Fibroblast of mammary gland (primary cell): ENCODE measurements around the gene TMEM208.
A peak's percentile ranks its signal among the peaks of the same experiment; 100 is the strongest.

ENCODE experiments used
- DNase-seq: peaks from one replicate; pipeline ENCODE4 v3.0.0-alpha.2; 2010; ENCODE audit warnings: low read depth
- H3K4me3 ChIP-seq: 2 replicates; pipeline ENCODE4 v1.5.1; 2011; ENCODE audit warnings: low read depth, mild to moderate bottlenecking, low read length, moderate library complexity; ENCODE audit not compliant: control insufficient read depth
- CTCF ChIP-seq: conservative IDR thresholded peaks from 2 replicates; pipeline ENCODE4 v1.5.1; 2011; ENCODE audit warnings: low read depth, low read length, inconsistent platforms; ENCODE audit not compliant: control insufficient read depth, insufficient read depth

TMEM208 gene

DNA sequence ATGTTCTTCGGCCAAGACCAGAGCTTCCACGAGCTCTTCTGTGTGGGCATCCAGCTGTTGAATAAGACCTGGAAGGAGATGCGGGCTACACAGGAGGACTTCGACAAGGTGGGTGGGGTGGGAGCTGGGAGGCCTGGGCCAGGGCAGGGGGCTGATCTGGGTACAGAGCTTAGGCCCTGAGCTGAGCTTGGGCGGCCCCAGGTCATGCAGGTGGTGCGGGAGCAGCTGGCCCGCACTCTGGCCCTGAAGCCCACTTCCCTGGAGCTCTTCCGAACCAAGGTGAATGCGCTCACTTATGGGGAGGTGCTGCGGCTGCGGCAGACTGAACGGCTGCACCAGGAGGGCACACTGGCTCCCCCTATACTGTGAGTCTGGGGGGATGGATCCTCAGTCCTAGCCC is 24.5 kb upstream of the TMEM208 start:
- DNase-seq = no peak
- no peak for TF ChIP-seq CTCF
- no peak overlapping the region for H3K4me3 ChIP-seq

DNA sequence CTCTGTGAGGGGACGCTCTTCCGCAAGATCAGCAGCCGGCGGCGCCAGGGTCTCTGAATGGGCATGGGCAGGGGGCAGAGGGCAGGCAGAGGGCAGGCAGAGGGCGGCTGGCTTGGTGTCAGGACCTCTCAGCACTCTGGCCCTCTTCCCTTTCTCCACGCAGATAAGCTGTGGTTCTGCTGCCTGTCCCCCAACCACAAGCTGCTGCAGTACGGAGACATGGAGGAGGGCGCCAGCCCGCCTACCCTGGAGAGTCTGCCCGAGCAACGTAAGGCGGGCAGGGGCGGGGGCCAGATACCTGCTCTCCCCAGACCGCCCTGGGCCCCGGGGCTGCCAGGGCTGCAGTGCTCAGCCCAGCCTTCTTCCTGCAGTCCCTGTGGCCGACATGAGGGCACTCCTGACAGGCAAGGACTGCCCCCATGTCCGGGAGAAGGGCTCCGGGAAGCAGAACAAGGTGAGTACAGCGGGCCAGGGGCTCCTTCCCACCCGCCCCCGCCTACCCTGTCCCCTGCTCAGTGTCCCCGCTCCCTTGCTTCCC is 23.9 kb upstream of the TMEM208 start:
- no peak overlapping the region for H3K4me3 ChIP-seq
- DNase-seq = no peak
- no peak for TF ChIP-seq CTCF

DNA sequence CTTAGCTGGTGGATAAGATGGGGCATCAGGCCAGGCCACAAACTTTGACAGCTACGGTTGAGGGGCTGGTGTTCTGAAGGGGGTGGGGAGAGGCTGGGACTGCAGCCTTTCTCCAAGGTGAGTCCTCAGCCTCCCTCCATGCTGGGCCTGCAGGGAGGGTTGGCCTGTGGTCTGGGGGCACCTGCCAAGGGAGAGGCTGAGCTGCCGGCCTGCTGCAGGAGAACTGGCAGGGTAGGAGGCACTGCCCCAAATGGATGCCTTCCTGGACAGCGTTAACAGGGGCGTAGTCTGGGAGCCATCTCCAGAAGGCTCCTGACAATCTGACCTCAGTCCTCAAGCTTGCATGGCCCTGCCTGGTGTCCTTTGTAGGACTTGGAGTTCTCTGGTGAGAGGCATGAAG is 22.9 kb upstream of the TMEM208 start:
- H3K4me3 ChIP-seq = no peak overlapping the region
- no peak for DNase-seq
- TF ChIP-seq CTCF = no peak

DNA sequence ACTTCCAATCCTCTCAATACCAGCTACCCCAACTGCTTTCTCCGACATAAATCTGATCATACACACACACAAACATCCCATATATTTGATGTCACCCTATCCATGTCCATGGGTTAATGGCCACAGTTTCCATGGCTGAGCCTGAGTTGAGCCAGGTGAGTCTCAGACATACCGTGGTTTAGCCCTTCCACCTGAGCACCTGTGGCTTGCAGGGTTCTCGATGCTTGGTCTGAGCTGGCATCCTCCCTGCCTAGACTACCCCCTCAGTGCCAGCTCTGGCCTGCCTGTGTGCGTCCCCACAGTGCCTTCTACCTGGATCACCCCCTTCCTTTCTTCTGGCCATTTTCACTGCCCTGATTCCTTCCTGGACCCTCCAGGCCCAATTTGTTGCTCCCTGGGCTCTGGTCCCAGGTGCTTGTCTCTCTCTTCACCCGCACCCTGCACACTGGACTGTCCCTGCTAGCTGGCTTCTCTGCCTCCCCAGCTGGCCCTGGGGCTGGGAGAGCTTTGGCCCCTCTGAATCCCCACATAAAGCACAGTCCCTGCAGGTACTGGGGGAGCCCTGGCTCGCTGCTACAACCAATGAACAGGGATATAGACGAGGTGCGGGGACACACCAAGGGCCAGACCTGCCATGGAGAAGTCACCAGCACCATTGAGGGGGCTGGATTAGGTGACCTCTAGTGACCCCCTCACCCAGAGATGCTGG is 20.6 kb upstream of the TMEM208 start:
- no peak overlapping the region for H3K4me3 ChIP-seq
- TF ChIP-seq CTCF = no peak
- no peak for DNase-seq

DNA sequence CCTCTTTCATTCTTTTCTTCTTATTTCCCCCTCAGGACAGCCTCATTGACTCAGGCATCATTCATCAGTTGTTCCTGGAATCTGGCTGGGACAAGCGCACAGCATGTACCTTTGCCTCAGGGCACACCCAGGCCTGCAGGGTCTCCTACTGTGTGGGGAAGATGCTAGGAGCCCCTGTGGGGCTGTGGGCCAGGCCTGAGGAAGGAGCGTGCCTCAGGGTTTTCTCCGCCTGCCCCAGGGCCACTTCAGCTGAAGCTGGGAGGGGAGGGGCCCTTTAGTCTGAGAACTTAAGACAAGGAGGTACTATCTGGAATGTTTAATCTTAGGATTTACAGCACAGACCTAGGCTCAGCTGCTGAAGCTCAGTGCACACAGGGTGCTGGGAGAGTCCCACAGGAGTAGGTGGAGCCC is 20.1 kb upstream of the TMEM208 start:
- no peak for TF ChIP-seq CTCF
- H3K4me3 ChIP-seq = no peak overlapping the region
- peak; percentile 41 for DNase-seq

DNA sequence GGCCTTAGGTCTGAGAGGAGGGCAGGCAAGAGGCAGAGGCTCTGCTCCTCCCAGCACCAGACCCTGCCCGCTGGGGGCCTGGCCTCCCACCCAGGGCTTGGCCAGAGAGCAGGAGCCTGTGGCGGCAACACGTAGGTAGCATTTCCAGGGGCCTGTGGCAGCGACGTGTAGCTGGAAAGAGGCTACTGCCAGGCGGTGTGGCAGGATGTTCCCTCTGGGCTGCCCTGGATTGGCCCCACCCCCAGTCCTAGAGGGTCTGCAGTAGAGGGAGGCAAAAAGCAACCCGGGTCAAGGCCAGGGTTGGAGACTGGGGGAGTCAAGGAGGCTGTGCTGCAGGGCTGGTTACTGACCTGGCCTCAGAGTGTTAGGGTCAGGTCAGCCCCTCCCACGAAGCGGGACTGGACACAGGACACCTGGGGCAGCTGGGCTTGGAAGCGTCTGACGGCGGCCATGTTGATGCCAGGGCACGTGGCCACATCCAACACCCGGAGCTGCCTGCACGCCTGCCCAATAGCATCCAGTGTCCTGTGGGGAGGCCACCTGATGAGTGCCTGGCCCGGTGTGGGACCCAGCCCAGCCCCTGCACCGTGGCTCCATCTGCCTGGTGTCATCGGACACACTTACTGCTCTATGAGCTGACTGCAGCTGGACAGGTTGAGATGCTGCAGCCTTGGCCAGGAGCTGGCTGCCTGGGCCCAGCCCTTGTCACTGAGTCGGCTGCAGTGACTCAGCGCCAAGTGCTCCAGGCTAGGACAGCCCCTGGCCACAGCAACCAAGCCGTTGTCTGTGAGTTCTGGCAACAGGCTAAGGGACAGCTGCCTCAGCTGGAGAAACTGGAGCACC is 19.5 kb upstream of the TMEM208 start:
- peak; percentile 46 for DNase-seq
- TF ChIP-seq CTCF = no peak
- no peak overlapping the region for H3K4me3 ChIP-seq
